ENCODE measurements around the gene STRAP. TPM values are rescaled to one million over a fixed set of nuclear protein-coding genes. Genes with fewer than 3 reads are reported as not detected.
"Not testable (repeated sequence)": the region's sequence is repeated elsewhere in the genome, so short reads cannot be mapped to it uniquely, and the experiment has no call there.

The STRAP gene
- total RNA-seq, 2 experiments from 2014 or later: 75.5 to 79.8 TPM

GRCh38 chr12:15937902-15938301, 55.7 kb downstream of the STRAP start:
- Mint-ChIP-seq H3K27me3 (no peaks in the 10 kb centered on the region), H3K4me1 (no peaks in the 10 kb centered on the region), H3K4me3 (no peak overlapping the region), H3K36me3 (ENCODE audit: low read depth) (peaks cover 15% of the 10 kb centered on the region), H3K27ac (no peak overlapping the region), H3K9me3 (peaks cover 9% of the 10 kb centered on the region)
- no peak for DNase-seq
- CTCF ChIA-PET: no interaction called here
- POLR2A ChIA-PET: no interaction called here

GRCh38 chr12:15939111-15939510, 56.9 kb downstream of the STRAP start:
- Mint-ChIP-seq H3K9me3 (peaks cover 10% of the 10 kb centered on the region), H3K27me3 (no peaks in the 10 kb centered on the region), H3K27ac (no peak overlapping the region), H3K36me3 (ENCODE audit: low read depth) (peaks cover 9% of the 10 kb centered on the region), H3K4me1 (no peaks in the 10 kb centered on the region), H3K4me3 (no peak overlapping the region)
- DNase-seq: no peak
- POLR2A ChIA-PET: no interaction called here
- CTCF ChIA-PET: no interaction called here

GRCh38 chr12:15942475-15942874, 60.3 kb downstream of the STRAP start:
- DNase-seq: no peak
- Mint-ChIP-seq H3K9me3 (peaks cover 16% of the 10 kb centered on the region), H3K27me3 (no peaks in the 10 kb centered on the region), H3K36me3 (ENCODE audit: low read depth) (peaks cover 13% of the 10 kb centered on the region), H3K4me3 (no peak overlapping the region), H3K4me1 (no peaks in the 10 kb centered on the region), H3K27ac (no peak overlapping the region)
- CTCF ChIA-PET: no interaction called here
- POLR2A ChIA-PET: no interaction called here

- DNase-seq; H3K4me3 Mint-ChIP-seq; H3K27ac Mint-ChIP-seq; POLR2A ChIA-PET; CTCF ChIA-PET; H3K4me1 Mint-ChIP-seq; H3K36me3 Mint-ChIP-seq (ENCODE audit: low read depth); H3K27me3 Mint-ChIP-seq: not testable (repeated sequence)
- peaks cover 17% of the 10 kb centered on the region for H3K9me3 Mint-ChIP-seq
These were observed 61.3 kb downstream of the STRAP start for GRCh38 chr12:15943519-15943918.

- peaks cover 13% of the 10 kb centered on the region for H3K9me3 Mint-ChIP-seq
- DNase-seq; H3K27ac Mint-ChIP-seq; H3K4me3 Mint-ChIP-seq; POLR2A ChIA-PET; H3K27me3 Mint-ChIP-seq; H3K4me1 Mint-ChIP-seq; H3K36me3 Mint-ChIP-seq (ENCODE audit: low read depth); CTCF ChIA-PET: not testable (repeated sequence)
These were observed 66.3 kb downstream of the STRAP start for GRCh38 chr12:15948461-15948860.

Other genes with a start within 250 kb of the STRAP start
- gene EPS8, start 93.0 kb upstream of the STRAP start, total RNA-seq: 1 to 10 TPM; 3.1 to 4.7 TPM
- gene DERA, start 28.9 kb downstream of the STRAP start, total RNA-seq: 10 to 100 TPM; 21.3 to 24.4 TPM